ENCODE results near the gene SHCBP1.

Gene SHCBP1

GRCh38 chr16:46650254-46650623 is 29.1 kb upstream of the SHCBP1 start:
- no peak overlapping the region for H3K27ac ChIP-seq
- no peaks in the 10 kb centered on the region for H4K20me1 ChIP-seq (ENCODE audit: insufficient read depth)
- H2AFZ ChIP-seq (ENCODE audit: low read depth) = no peak overlapping the region
- H3K4me1 ChIP-seq (ENCODE audit: low read depth, poor library complexity, severe bottlenecking) = no peaks in the 10 kb centered on the region
- no peaks in the 10 kb centered on the region for H3K36me3 ChIP-seq (ENCODE audit: insufficient read depth)
- no peaks in the 10 kb centered on the region for H3K79me2 ChIP-seq (ENCODE audit: insufficient read depth, low read depth)
- TF ChIP-seq CTCF (conservative IDR thresholded peaks at IDR 0.05; ENCODE audit: low read depth, low read length) = no peak
- no peak overlapping the region for H3K4me3 ChIP-seq (IDR thresholded peaks at IDR 0.05; ENCODE audit: insufficient read depth, low read depth, low read length)
- H3K9ac ChIP-seq = no peak overlapping the region
- H3K27me3 ChIP-seq (ENCODE audit: insufficient read depth, low read depth) = no peaks in the 10 kb centered on the region
- no peak overlapping the region for H3K4me2 ChIP-seq

- no peaks in the 10 kb centered on the region for H3K36me3 ChIP-seq (ENCODE audit: insufficient read depth)
- no peak for TF ChIP-seq CTCF (conservative IDR thresholded peaks at IDR 0.05; ENCODE audit: low read depth, low read length)
- no peak overlapping the region for H3K9ac ChIP-seq
- no peaks in the 10 kb centered on the region for H3K79me2 ChIP-seq (ENCODE audit: insufficient read depth, low read depth)
- H3K4me2 ChIP-seq = no peak overlapping the region
- H3K4me3 ChIP-seq (IDR thresholded peaks at IDR 0.05; ENCODE audit: insufficient read depth, low read depth, low read length) = no peak overlapping the region
- H3K27ac ChIP-seq = no peak overlapping the region
- H3K4me1 ChIP-seq (ENCODE audit: low read depth, poor library complexity, severe bottlenecking) = no peaks in the 10 kb centered on the region
- H4K20me1 ChIP-seq (ENCODE audit: insufficient read depth) = no peaks in the 10 kb centered on the region
- no peak overlapping the region for H2AFZ ChIP-seq (ENCODE audit: low read depth)
- no peaks in the 10 kb centered on the region for H3K27me3 ChIP-seq (ENCODE audit: insufficient read depth, low read depth)
These were observed 28.5 kb upstream of the SHCBP1 start for GRCh38 chr16:46649588-46650253.

- no peak overlapping the region for H3K4me3 ChIP-seq (IDR thresholded peaks at IDR 0.05; ENCODE audit: insufficient read depth, low read depth, low read length)
- no peaks in the 10 kb centered on the region for H3K79me2 ChIP-seq (ENCODE audit: insufficient read depth, low read depth)
- no peak overlapping the region for H2AFZ ChIP-seq (ENCODE audit: low read depth)
- H3K36me3 ChIP-seq (ENCODE audit: insufficient read depth) = no peaks in the 10 kb centered on the region
- H3K27ac ChIP-seq = no peak overlapping the region
- no peak overlapping the region for H3K9ac ChIP-seq
- no peaks in the 10 kb centered on the region for H3K27me3 ChIP-seq (ENCODE audit: insufficient read depth, low read depth)
- H4K20me1 ChIP-seq (ENCODE audit: insufficient read depth) = no peaks in the 10 kb centered on the region
- TF ChIP-seq CTCF (conservative IDR thresholded peaks at IDR 0.05; ENCODE audit: low read depth, low read length) = no peak
- no peak overlapping the region for H3K4me2 ChIP-seq
- no peaks in the 10 kb centered on the region for H3K4me1 ChIP-seq (ENCODE audit: low read depth, poor library complexity, severe bottlenecking)
These were observed 27.5 kb upstream of the SHCBP1 start for GRCh38 chr16:46648656-46649055.

GRCh38 chr16:46638947-46639925 is 18.1 kb upstream of the SHCBP1 start:
- no peak overlapping the region for H2AFZ ChIP-seq (ENCODE audit: low read depth)
- no peaks in the 10 kb centered on the region for H3K36me3 ChIP-seq (ENCODE audit: insufficient read depth)
- H3K27me3 ChIP-seq (ENCODE audit: insufficient read depth, low read depth) = no peaks in the 10 kb centered on the region
- no peak overlapping the region for H3K4me3 ChIP-seq (IDR thresholded peaks at IDR 0.05; ENCODE audit: insufficient read depth, low read depth, low read length)
- no peak overlapping the region for H3K4me2 ChIP-seq
- H3K79me2 ChIP-seq (ENCODE audit: insufficient read depth, low read depth) = no peaks in the 10 kb centered on the region
- H3K9ac ChIP-seq = no peak overlapping the region
- H3K4me1 ChIP-seq (ENCODE audit: low read depth, poor library complexity, severe bottlenecking) = no peaks in the 10 kb centered on the region
- H3K27ac ChIP-seq = no peak overlapping the region
- TF ChIP-seq CTCF (conservative IDR thresholded peaks at IDR 0.05; ENCODE audit: low read depth, low read length) = no peak
- no peaks in the 10 kb centered on the region for H4K20me1 ChIP-seq (ENCODE audit: insufficient read depth)

Measured in KMS-11 (cell line).